ENCODE data around the gene EFCAB6.
A peak's percentile ranks its signal among the peaks of the same experiment; 100 is the strongest.

Gene EFCAB6

DNA sequence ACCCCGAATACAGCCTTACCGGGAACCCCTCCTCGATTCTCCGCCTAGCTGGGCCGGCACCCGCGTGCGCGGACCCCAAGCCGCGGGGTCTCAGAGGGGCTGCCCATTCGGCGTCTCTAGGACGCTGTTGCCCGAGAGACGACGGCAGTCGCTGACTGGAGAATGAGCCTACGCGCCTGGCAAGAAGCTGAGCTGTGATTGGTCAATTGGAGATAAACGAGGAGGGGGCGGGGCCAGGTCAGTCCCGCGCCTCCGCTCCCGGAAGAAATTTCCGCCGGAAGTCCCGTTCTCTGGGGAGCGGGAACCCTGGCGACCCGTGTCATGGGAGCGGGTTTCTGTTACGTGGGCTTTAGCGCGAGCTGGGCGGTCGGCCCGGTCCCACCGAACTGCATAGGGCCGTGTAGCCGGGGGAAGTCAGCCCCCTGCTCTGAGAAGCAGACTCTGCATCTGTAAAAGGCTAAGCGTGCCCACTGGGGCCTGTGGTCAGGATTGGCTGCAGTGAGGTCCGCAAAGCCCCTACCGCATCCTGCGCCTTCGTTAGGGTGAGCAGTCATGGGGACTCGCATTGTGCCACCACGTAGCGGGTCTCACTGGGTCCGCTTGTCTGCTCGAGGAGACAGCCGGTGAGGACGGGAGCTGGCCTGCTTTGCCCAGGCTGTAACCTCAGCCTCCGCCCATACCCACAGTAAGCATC is at the start of gene EFCAB6:
Gene EFCAB6, minus strand, starts transcription at position 157 of the 694 bp plus-strand sequence. CDS start 29,987 bp downstream, outside the sequence.
- no peak for TF ChIP-seq CTCF (IDR thresholded peaks at IDR 0.05; ENCODE audit: insufficient read depth, missing control alignments)
- DNase-seq (ENCODE audit: insufficient read length, low spot score) = peak; percentile 38
- FAIRE-seq = no peak

DNA sequence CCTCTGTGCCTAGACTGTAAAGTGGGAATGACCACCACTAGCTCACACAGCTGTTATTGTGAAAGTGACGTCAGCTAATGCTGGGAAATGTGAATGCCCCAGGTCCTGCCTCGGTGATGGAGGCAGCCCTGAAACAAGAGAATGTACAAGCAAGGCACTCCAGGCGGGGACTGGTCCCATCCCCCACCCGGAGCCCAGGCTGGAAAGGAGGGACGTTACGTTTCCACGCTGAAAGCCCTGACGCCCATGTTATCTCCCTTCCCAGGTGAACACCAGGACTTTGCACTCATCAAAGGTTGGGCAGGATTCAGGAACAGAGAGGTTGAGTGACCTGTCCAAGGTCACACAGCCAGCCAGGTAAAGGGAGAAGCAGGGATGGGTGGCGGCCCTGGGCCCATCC is 49.4 kb upstream of the EFCAB6 start:
- FAIRE-seq (no peak), DNase-seq (ENCODE audit: insufficient read length, low spot score) (no peak)
- TF ChIP-seq CTCF (IDR thresholded peaks at IDR 0.05; ENCODE audit: insufficient read depth, missing control alignments) = no peak

GRCh38 chr22:43860831-43861230 is 48.7 kb upstream of the EFCAB6 start:
- DNase-seq (ENCODE audit: insufficient read length, low spot score) (no peak), FAIRE-seq (no peak)
- TF ChIP-seq CTCF (IDR thresholded peaks at IDR 0.05; ENCODE audit: insufficient read depth, missing control alignments) = no peak

GRCh38 chr22:43860126-43860525 is 48.0 kb upstream of the EFCAB6 start:
- DNase-seq (ENCODE audit: insufficient read length, low spot score) (no peak), FAIRE-seq (no peak)
- no peak for TF ChIP-seq CTCF (IDR thresholded peaks at IDR 0.05; ENCODE audit: insufficient read depth, missing control alignments)

DNA sequence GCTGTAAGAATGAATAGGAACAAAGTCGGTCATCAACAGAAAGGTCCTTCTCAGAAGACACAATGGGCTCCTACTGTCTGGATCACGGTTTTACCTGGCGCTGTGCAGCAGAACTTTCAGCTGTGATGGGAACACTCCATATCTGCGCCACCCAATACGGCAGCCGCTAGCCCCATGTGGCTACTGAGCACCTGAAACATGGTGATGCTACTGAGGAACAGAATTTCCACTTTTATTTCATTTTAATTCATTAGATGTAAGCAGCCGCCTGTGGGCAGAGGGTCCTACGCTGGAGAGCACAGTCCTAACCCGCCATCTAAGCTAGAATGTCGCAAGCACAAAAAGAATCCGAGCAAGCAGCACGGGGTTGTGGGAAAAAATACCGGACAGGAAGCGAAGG is 47.5 kb upstream of the EFCAB6 start:
- FAIRE-seq (no peak), DNase-seq (ENCODE audit: insufficient read length, low spot score) (no peak)
- TF ChIP-seq CTCF (IDR thresholded peaks at IDR 0.05; ENCODE audit: insufficient read depth, missing control alignments) = no peak

- FAIRE-seq (no peak), DNase-seq (ENCODE audit: insufficient read length, low spot score) (no peak)
- no peak for TF ChIP-seq CTCF (IDR thresholded peaks at IDR 0.05; ENCODE audit: insufficient read depth, missing control alignments)
These were observed 47.1 kb upstream of the EFCAB6 start for GRCh38 chr22:43859176-43859575.

DNA sequence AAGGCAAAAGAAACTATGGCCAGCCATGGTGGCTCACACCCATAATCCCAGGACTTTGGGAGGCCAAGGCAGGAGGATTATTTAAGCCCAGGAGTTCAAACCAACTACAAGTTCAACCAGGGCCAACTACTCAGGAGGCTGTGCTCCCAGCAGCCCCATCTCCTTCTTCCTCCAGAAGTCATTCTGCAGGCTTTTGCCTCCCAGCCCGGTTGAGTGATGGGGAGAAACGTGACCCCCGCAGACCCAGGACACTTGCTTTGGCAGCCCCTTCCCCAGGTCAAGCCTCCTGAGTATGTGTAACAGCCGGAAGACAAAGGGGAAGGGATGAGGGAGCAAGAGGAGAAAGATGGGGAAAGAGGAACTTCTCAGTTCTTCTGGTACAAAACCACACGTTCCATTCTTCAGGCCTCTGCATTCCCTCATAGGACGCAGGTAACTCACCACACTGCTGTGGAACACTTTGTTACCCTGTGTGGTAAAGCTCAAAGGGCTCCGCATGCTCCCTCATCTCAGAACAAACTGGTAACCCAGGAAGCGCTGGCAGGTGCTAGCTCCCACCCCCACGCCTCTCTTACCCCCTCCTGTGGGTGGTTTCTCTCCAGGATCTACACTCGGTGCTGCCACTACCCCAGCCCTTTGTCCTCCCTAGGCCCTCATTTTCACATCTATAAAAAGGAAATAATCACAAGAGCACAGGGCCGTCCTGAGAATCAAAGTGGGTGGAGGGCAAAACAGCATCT is 46.2 kb upstream of the EFCAB6 start:
- TF ChIP-seq CTCF (IDR thresholded peaks at IDR 0.05; ENCODE audit: insufficient read depth, missing control alignments) = no peak
- no peak for FAIRE-seq
- no peak for DNase-seq (ENCODE audit: insufficient read length, low spot score)
